ENCODE data around the gene GFAP.

DNA sequence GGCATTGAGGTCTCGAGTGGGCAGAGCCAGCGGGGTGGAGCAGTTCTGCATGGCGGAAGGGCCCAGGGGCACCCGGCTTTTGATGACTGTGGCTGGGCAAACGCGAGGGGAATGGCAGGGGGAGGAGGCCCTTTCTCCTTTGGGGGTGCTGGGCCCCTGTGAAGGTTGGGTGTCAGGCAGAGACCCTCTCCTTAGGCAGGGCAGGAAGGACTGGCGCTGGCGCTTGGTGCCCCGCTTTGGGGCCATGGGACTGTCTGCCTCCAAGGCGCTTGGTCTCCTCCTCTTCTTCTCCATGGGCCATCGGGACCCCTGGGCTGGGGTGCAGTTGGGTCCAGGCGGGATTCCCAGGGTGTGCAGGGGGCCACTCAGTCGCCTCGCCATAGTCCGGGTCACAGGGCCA is 12.8 kb upstream of the GFAP start:
- TF ChIP-seq, protein P1, sequence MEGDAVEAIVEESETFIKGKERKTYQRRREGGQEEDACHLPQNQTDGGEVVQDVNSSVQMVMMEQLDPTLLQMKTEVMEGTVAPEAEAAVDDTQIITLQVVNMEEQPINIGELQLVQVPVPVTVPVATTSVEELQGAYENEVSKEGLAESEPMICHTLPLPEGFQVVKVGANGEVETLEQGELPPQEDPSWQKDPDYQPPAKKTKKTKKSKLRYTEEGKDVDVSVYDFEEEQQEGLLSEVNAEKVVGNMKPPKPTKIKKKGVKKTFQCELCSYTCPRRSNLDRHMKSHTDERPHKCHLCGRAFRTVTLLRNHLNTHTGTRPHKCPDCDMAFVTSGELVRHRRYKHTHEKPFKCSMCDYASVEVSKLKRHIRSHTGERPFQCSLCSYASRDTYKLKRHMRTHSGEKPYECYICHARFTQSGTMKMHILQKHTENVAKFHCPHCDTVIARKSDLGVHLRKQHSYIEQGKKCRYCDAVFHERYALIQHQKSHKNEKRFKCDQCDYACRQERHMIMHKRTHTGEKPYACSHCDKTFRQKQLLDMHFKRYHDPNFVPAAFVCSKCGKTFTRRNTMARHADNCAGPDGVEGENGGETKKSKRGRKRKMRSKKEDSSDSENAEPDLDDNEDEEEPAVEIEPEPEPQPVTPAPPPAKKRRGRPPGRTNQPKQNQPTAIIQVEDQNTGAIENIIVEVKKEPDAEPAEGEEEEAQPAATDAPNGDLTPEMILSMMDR (IDR thresholded peaks at IDR 0.05): no peak
- no peak for TF ChIP-seq EP300 (IDR thresholded peaks at IDR 0.05)
